Measurements from ENCODE around the gene SNTB2. TPM values are rescaled to one million over a fixed set of nuclear protein-coding genes. Genes with fewer than 3 reads are reported as not detected.
A peak's percentile ranks its signal among the peaks of the same experiment; 100 is the strongest.

SNTB2 gene
- total RNA-seq, 1 donor = 35.5 TPM

GRCh38 chr16:69311533-69312387 lies 124.8 kb downstream of the SNTB2 start:
- H4K20me1 ChIP-seq (ENCODE audit: insufficient read depth, low read length) = peaks cover 22% of the 10 kb centered on the region
- no peaks in the 10 kb centered on the region for H3K9me3 ChIP-seq (ENCODE audit: low read depth, low read length)
- H3K4me1 ChIP-seq (ENCODE audit: insufficient read depth, low read length) = peaks cover 6% of the 10 kb centered on the region
- H3K27me3 ChIP-seq (ENCODE audit: insufficient read depth, low read length) = no peaks in the 10 kb centered on the region
- peaks cover 30% of the 10 kb centered on the region for H3K36me3 ChIP-seq (ENCODE audit: insufficient read depth, low read length)
- peak overlapping the region; percentile 83 for H3K4me2 ChIP-seq (ENCODE audit: insufficient read depth, low read length)
- DNase-seq (ENCODE audit: insufficient read length, low spot score, missing footprints) = peak; percentile 92
- H3K79me2 ChIP-seq (ENCODE audit: insufficient read depth, low read length) = peaks cover 55% of the 10 kb centered on the region
- peak overlapping the region; percentile 94 for H3K4me3 ChIP-seq (ENCODE audit: insufficient read depth, low read length)
- H3K27ac ChIP-seq (ENCODE audit: low read depth, low read length) = peak overlapping the region; percentile 66
- no peak for TF ChIP-seq CTCF (IDR thresholded peaks at IDR 0.05; ENCODE audit: extremely low read depth, low read depth, low read length)
- peak overlapping the region; percentile 40 for H2AFZ ChIP-seq (ENCODE audit: low read length)

DNA sequence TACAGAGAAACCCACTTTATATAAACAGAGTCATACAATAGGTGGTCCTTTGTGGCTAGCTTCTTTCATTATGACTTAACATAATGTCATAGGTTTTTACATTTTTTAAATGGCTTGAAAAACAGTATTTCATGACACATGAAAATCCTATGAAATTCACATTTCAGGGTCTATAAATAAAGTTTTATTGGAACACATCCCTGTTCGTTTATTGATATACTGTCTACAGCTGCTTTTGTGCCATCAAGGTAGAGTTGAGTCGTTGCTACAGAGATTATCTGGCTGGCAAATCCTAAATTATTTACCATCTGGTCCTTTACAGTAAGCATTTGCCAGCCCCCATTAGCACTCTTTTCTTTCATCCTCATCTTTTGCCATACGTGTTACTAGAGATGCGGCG lies 126.5 kb downstream of the SNTB2 start:
- no peak overlapping the region for H2AFZ ChIP-seq (ENCODE audit: low read length)
- H3K79me2 ChIP-seq (ENCODE audit: insufficient read depth, low read length) = peaks cover 59% of the 10 kb centered on the region
- no peak overlapping the region for H3K27ac ChIP-seq (ENCODE audit: low read depth, low read length)
- DNase-seq (ENCODE audit: insufficient read length, low spot score, missing footprints) = no peak
- no peak overlapping the region for H3K4me3 ChIP-seq (ENCODE audit: insufficient read depth, low read length)
- peaks cover 44% of the 10 kb centered on the region for H3K36me3 ChIP-seq (ENCODE audit: insufficient read depth, low read length)
- H3K9me3 ChIP-seq (ENCODE audit: low read depth, low read length) = no peaks in the 10 kb centered on the region
- H3K4me1 ChIP-seq (ENCODE audit: insufficient read depth, low read length) = peaks cover 6% of the 10 kb centered on the region
- H3K4me2 ChIP-seq (ENCODE audit: insufficient read depth, low read length) = no peak overlapping the region
- H3K27me3 ChIP-seq (ENCODE audit: insufficient read depth, low read length) = no peaks in the 10 kb centered on the region
- TF ChIP-seq CTCF (IDR thresholded peaks at IDR 0.05; ENCODE audit: extremely low read depth, low read depth, low read length) = no peak
- peaks cover 23% of the 10 kb centered on the region for H4K20me1 ChIP-seq (ENCODE audit: insufficient read depth, low read length)

- H3K36me3 ChIP-seq (ENCODE audit: insufficient read depth, low read length) = peaks cover 55% of the 10 kb centered on the region
- H3K4me2 ChIP-seq (ENCODE audit: insufficient read depth, low read length) = no peak overlapping the region
- H3K79me2 ChIP-seq (ENCODE audit: insufficient read depth, low read length) = peaks cover 69% of the 10 kb centered on the region
- peaks cover 23% of the 10 kb centered on the region for H4K20me1 ChIP-seq (ENCODE audit: insufficient read depth, low read length)
- peaks cover 6% of the 10 kb centered on the region for H3K4me1 ChIP-seq (ENCODE audit: insufficient read depth, low read length)
- H3K27me3 ChIP-seq (ENCODE audit: insufficient read depth, low read length) = no peaks in the 10 kb centered on the region
- TF ChIP-seq CTCF (IDR thresholded peaks at IDR 0.05; ENCODE audit: extremely low read depth, low read depth, low read length) = no peak
- H3K9me3 ChIP-seq (ENCODE audit: low read depth, low read length) = no peaks in the 10 kb centered on the region
- no peak overlapping the region for H3K4me3 ChIP-seq (ENCODE audit: insufficient read depth, low read length)
- H3K27ac ChIP-seq (ENCODE audit: low read depth, low read length) = no peak overlapping the region
- no peak overlapping the region for H2AFZ ChIP-seq (ENCODE audit: low read length)
- DNase-seq (ENCODE audit: insufficient read length, low spot score, missing footprints) = no peak
These were observed 127.6 kb downstream of the SNTB2 start for GRCh38 chr16:69314534-69314933.

DNA sequence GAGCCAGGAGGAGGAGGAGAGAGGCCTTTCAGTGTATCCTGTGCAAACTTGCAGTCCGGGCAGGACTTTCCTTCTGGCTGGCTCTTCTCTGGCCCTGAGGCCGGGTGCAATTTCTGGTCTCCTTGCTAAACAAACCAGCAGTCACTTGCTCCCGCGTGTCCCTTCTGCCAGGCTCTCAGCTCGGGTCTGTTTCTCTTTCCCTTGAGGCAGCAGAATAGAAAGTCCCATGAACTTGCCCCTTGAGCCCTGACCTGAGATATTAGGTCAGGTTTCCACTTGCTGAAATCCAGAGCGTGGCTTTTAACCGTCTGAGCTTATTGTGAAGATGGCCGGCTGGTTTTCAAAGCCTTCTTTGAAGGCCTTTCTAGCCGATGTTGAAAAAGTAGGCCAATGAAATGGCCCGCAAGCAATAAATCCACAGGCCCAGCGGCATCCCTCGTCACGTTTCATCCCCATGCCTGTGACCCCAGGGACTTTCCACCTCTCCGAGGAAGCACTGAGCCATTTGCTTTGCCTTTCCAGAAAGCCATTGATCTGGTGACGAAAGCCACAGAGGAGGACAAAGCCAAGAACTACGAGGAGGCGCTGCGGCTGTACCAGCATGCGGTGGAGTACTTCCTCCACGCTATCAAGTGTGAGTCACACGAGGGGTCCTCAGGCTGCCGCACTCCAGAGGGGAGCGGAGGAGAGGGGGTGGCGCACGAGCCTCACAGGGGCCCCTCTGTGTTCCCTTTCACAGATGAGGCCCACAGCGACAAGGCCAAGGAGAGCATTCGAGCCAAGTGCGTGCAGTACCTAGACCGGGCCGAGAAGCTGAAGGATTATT lies 128.7 kb downstream of the SNTB2 start:
- peaks cover 81% of the 10 kb centered on the region for H3K79me2 ChIP-seq (ENCODE audit: insufficient read depth, low read length)
- no peak overlapping the region for H3K4me3 ChIP-seq (ENCODE audit: insufficient read depth, low read length)
- peaks cover 24% of the 10 kb centered on the region for H4K20me1 ChIP-seq (ENCODE audit: insufficient read depth, low read length)
- peaks cover 6% of the 10 kb centered on the region for H3K4me1 ChIP-seq (ENCODE audit: insufficient read depth, low read length)
- no peak for DNase-seq (ENCODE audit: insufficient read length, low spot score, missing footprints)
- no peak for TF ChIP-seq CTCF (IDR thresholded peaks at IDR 0.05; ENCODE audit: extremely low read depth, low read depth, low read length)
- no peaks in the 10 kb centered on the region for H3K27me3 ChIP-seq (ENCODE audit: insufficient read depth, low read length)
- no peak overlapping the region for H3K27ac ChIP-seq (ENCODE audit: low read depth, low read length)
- no peak overlapping the region for H2AFZ ChIP-seq (ENCODE audit: low read length)
- peaks cover 66% of the 10 kb centered on the region for H3K36me3 ChIP-seq (ENCODE audit: insufficient read depth, low read length)
- no peaks in the 10 kb centered on the region for H3K9me3 ChIP-seq (ENCODE audit: low read depth, low read length)
- H3K4me2 ChIP-seq (ENCODE audit: insufficient read depth, low read length) = no peak overlapping the region
